ENCODE measurements around the gene CAMP.

Gene CAMP

DNA sequence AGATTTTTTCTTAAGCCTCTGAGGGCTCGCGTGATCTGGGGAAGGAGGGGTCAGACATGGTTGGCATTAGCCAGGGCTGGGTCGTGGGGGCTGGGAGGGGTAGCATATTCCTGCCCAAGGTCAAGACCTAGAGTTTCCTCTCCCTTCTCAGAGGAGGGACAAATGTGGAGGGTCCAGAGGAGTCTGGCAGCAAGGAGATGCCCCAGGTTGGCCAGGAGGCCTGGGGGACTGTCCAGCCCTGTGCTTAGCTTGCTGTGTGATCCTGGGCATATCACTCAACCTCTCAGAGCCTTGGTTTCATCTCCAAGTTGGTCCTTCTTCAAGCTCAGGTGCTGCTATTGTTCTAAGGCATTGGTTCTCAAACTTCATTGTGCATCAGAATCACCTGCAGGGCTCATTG lies 9.1 kb upstream of the CAMP start:
- DNase-seq (ENCODE audit: low read depth), result no peak
- TF ChIP-seq, protein P1, sequence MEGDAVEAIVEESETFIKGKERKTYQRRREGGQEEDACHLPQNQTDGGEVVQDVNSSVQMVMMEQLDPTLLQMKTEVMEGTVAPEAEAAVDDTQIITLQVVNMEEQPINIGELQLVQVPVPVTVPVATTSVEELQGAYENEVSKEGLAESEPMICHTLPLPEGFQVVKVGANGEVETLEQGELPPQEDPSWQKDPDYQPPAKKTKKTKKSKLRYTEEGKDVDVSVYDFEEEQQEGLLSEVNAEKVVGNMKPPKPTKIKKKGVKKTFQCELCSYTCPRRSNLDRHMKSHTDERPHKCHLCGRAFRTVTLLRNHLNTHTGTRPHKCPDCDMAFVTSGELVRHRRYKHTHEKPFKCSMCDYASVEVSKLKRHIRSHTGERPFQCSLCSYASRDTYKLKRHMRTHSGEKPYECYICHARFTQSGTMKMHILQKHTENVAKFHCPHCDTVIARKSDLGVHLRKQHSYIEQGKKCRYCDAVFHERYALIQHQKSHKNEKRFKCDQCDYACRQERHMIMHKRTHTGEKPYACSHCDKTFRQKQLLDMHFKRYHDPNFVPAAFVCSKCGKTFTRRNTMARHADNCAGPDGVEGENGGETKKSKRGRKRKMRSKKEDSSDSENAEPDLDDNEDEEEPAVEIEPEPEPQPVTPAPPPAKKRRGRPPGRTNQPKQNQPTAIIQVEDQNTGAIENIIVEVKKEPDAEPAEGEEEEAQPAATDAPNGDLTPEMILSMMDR (conservative IDR thresholded peaks at IDR 0.05; ENCODE audit: low read depth, low read length), result no peak
- no peak overlapping the region for H3K4me3 ChIP-seq (ENCODE audit: low read length)

- H3K4me3 ChIP-seq (ENCODE audit: low read length), result no peak overlapping the region
- no peak for DNase-seq (ENCODE audit: low read depth)
- TF ChIP-seq, protein P1 (conservative IDR thresholded peaks at IDR 0.05; ENCODE audit: low read depth, low read length), result no peak
These were observed 8.3 kb upstream of the CAMP start for GRCh38 chr3:48215019-48215418.

DNA sequence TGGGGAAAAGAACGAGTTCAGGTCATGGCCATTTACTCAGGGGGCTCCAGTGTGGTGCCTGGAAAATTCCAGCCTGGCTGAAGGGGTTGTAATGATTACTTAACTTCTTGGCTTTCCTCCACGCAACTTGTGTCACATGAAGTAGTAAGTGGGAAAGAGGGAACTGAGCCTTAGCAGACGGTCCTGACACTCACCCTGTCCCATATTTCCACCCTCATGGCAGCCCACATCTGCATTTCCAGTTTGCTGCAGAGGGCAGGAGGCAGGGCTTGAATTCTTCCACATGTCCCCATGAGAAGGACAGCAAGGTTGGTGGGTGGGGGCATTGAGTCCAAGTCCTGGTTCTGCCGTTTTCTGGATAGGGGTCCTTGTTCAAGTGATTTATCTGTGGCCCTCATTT lies 7.8 kb upstream of the CAMP start:
- H3K4me3 ChIP-seq (ENCODE audit: low read length), result no peak overlapping the region
- TF ChIP-seq, protein P1 (conservative IDR thresholded peaks at IDR 0.05; ENCODE audit: low read depth, low read length), result no peak
- DNase-seq (ENCODE audit: low read depth), result peak; percentile 14

- H3K4me3 ChIP-seq (ENCODE audit: low read length), result no peak overlapping the region
- TF ChIP-seq, protein P1 (conservative IDR thresholded peaks at IDR 0.05; ENCODE audit: low read depth, low read length), result no peak
- peak; percentile 35 for DNase-seq (ENCODE audit: low read depth)
These were observed 7.4 kb upstream of the CAMP start for GRCh38 chr3:48215876-48216275.

DNA sequence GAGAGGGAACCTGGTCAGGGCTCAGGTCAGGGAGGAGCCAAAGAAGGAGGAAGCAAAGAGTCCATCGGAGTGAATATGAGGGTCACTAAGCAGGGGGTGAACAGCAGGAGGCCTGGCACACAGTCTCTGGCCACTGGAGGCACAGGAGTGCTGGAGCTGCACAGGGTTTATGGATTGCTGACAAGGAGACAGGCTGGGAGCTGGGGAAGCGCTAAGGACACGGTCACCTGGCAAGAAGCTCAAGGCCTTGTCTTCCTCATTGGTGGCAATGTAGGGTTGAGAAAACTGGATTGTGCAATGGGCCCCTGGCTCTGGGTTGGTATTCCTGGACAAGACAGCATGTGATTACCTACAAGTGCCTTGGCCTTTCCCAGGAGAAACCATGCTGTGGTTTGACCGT lies 5.8 kb upstream of the CAMP start:
- H3K4me3 ChIP-seq (ENCODE audit: low read length), result no peak overlapping the region
- TF ChIP-seq, protein P1 (conservative IDR thresholded peaks at IDR 0.05; ENCODE audit: low read depth, low read length), result no peak
- DNase-seq (ENCODE audit: low read depth), result no peak

DNA sequence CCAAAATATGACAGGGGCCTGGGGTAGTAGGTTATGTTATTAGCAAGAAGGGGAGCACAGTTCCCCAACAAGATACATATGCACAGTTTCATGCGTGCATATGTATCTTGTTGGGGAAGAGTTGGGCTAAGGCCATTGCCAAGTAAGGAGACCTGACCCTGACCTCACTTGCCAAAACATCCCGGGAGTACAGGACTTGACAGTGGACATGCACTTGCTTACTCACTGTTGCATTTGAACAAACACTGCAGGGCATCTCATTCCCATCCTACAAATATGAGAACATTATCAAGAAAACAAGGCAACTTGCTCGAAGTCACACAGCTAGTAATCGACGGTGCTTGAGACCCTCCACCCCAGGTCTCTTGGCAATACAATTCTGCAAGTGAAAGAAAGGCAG lies 4.8 kb upstream of the CAMP start:
- H3K4me3 ChIP-seq (ENCODE audit: low read length), result no peak overlapping the region
- TF ChIP-seq, protein P1 (conservative IDR thresholded peaks at IDR 0.05; ENCODE audit: low read depth, low read length), result no peak

DNA sequence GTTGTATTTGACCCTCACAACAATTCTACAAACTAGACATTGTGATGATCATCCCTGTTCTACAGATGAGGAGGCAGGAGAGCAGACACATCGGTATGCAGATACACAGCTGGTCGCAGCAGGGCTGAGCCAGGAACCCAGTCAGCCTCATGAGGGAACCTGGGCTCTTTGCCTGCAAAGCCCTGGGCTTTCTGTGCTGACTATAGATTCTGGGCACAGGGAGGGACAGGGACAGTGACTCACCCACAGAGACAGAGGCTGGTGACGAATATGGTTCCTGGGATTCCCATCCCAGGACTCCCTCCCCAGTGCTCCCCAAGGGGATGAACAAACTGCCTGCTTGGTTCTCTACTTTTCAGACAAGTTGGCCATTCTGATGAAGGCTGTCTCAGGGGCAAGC lies 3.8 kb upstream of the CAMP start:
- no peak overlapping the region for H3K4me3 ChIP-seq (ENCODE audit: low read length)
- DNase-seq (ENCODE audit: low read depth), result no peak
- TF ChIP-seq, protein P1 (conservative IDR thresholded peaks at IDR 0.05; ENCODE audit: low read depth, low read length), result no peak

More for the DNA sequence above, 4.8 kb upstream of the CAMP start:
- no peak for DNase-seq (ENCODE audit: low read depth)
